Kidney (tissue), 14 donors: ENCODE results near the gene EIF4G3. TPM values are rescaled to one million over a fixed set of nuclear protein-coding genes. Genes with fewer than 3 reads are reported as not detected.

ENCODE experiments used
- DNase-seq, 5 donors: peaks; one replicate each; pipeline ENCODE4 v3.0.0-alpha.2; 2013 to 2020
- FAIRE-seq: peaks from 2 replicates; lab custom pipeline; 2012; peaks lifted over from hg19 to GRCh38; lab: Jason Lieb, UNC
- H3K27ac ChIP-seq, 2 donors: one replicate each; pipeline ENCODE4 v1.7.0; 2013; ENCODE audit warnings: low read depth in 2 of 2, low read length in 2 of 2, inconsistent platforms in 1 of 2
- H3K27me3 ChIP-seq: one replicate; pipeline ENCODE4 v1.7.1; 2013; ENCODE audit warnings: low read length, inconsistent platforms; ENCODE audit not compliant: control insufficient read depth, insufficient read depth
- H3K36me3 ChIP-seq, 3 donors: one replicate each; pipeline versions ENCODE4 v1.7.0 to v1.7.1; 2013; ENCODE audit warnings: low read length in 3 of 3, control low read depth in 1 of 3, inconsistent platforms in 1 of 3; ENCODE audit not compliant: insufficient read depth in 3 of 3, control insufficient read depth in 2 of 3
- H3K4me1 ChIP-seq, 3 donors: one replicate each; pipeline versions ENCODE4 v1.7.0 to v1.7.1; 2013; ENCODE audit warnings: low read length in 3 of 3, inconsistent platforms in 1 of 3, low read depth in 1 of 3; ENCODE audit not compliant: control insufficient read depth in 2 of 3, insufficient read depth in 2 of 3
- H3K4me3 ChIP-seq, 3 donors: one replicate each; pipeline versions ENCODE4 v1.7.0 to v1.8.1; 2013; ENCODE audit warnings: low read length in 3 of 3, control low read depth in 1 of 3, inconsistent platforms in 1 of 3
- H3K9ac ChIP-seq, 3 donors: one replicate each; pipeline versions ENCODE4 v1.7.0 to v1.7.1; 2013; ENCODE audit warnings: low read length in 3 of 3, control low read depth in 1 of 3, inconsistent platforms in 1 of 3
- H3K9me3 ChIP-seq, 3 donors: one replicate each; pipeline versions ENCODE4 v1.7.0 to v1.7.1; 2013; ENCODE audit warnings: low read length in 3 of 3, control low read depth in 1 of 3, inconsistent platforms in 1 of 3; ENCODE audit not compliant: control insufficient read depth in 2 of 3, insufficient read depth in 1 of 3
- CTCF ChIP-seq: IDR thresholded peaks from 3 replicates; pipeline ENCODE4 v1.5.1; 2012; ENCODE audit warnings: mild to moderate bottlenecking, moderate library complexity, borderline replicate concordance; ENCODE audit not compliant: insufficient read depth; ENCODE audit errors: extremely low read depth
- intact Hi-C: fragments of 100-400 bp; cut with DNase I; formaldehyde crosslinking; loops from one replicate; pipeline ENCODE4 v1.11.1; 2022
- polyA plus RNA-seq: library from polyadenylated mRNA; stranded (reverse); fragments of 350-450 nt; fragmentation: Illumina TruSeq; extraction: RNeasy Lipid Tissue Mini Kit (QIAGEN cat#74804); gene quantifications from one replicate; pipeline ENCODE4 v1.2.3, GENCODE V29; 2014; ENCODE audit warnings: low read depth, low replicate concordance; ENCODE audit not compliant: insufficient read depth
- total RNA-seq: library from RNA; stranded (reverse); fragmentation: NEBNext Ultra II Directional; extraction: Animal tissue kit (Norgen Biotek cat#: 25700); gene quantifications from one replicate; pipeline ENCODE4 v1.2.1, GENCODE V29; 2021
- donor health status: control.
- donor health status: control.
- donor health status: control.
- donor health status: control.
- donor health status: control.
- donor health status: DM: yes; HTN: yes; CAD: no.
- donor health status: Normal renal cell carcinoma (clear cell type).

The EIF4G3 gene
- total and polyA plus RNA-seq, 2 donors from 2014 or later: 14.8 to 61.6 TPM

GRCh38 chr1:21153388-21153787, 23.3 kb downstream of the EIF4G3 start:
- no peaks in the 10 kb centered on the region for H3K36me3 ChIP-seq
- intact Hi-C loops: no loop called here
- H3K27ac ChIP-seq: no peak overlapping the region
- DNase-seq (no peak), FAIRE-seq (no peak)
- H3K27me3 ChIP-seq: no peaks in the 10 kb centered on the region
- no peak overlapping the region for H3K9ac ChIP-seq
- H3K4me1 ChIP-seq: peaks cover 0 to 5% (median 4%) of the 10 kb centered on the region in 3 donors
- no peak overlapping the region for H3K4me3 ChIP-seq
- H3K9me3 ChIP-seq: no peaks in the 10 kb centered on the region
- TF ChIP-seq CTCF: no peak

- no peak overlapping the region for H3K4me3 ChIP-seq
Measured at GRCh38 chr1:21152423-21153100, 24.1 kb downstream of the EIF4G3 start.

GRCh38 chr1:21149855-21150432, 26.8 kb downstream of the EIF4G3 start:
- TF ChIP-seq CTCF: no peak
- no peaks in the 10 kb centered on the region for H3K9me3 ChIP-seq
- H3K27ac ChIP-seq: no peak overlapping the region
- peaks cover 0 to 4% (median 0%) of the 10 kb centered on the region in 3 donors for H3K4me1 ChIP-seq
- FAIRE-seq (no peak), DNase-seq (no peak)
- no peak overlapping the region for H3K9ac ChIP-seq
- H3K27me3 ChIP-seq: no peaks in the 10 kb centered on the region
- intact Hi-C loops: no loop called here
- no peaks in the 10 kb centered on the region for H3K36me3 ChIP-seq
- no peak overlapping the region for H3K4me3 ChIP-seq

More at GRCh38 chr1:21152423-21153100, 24.1 kb downstream of the EIF4G3 start:
- no peak for DNase-seq
- Histone ChIP-seq H3K27ac (no peak overlapping the region), H3K36me3 (no peaks in the 10 kb centered on the region), H3K9me3 (no peaks in the 10 kb centered on the region), H3K9ac (no peak overlapping the region), H3K27me3 (no peaks in the 10 kb centered on the region), H3K4me1 (peaks cover 0 to 4% (median 3%) of the 10 kb centered on the region in 3 donors)
- no peak for FAIRE-seq
- intact Hi-C loops: no loop called here
- TF ChIP-seq CTCF: no peak
